Omental fat pad (tissue), 4 donors: ENCODE results near the gene AXIN2. TPM values are rescaled to one million over a fixed set of nuclear protein-coding genes. Genes with fewer than 3 reads are reported as not detected.

Experiments
- ATAC-seq: fragments of 150-250 bp; one replicate; pipeline ENCODE4 v1.9.1; 2016; ENCODE audit warnings: mild to moderate bottlenecking, moderate library complexity; ENCODE audit not compliant: low FRiP score
- DNase-seq: peaks from one replicate; pipeline ENCODE4 v3.0.0-alpha.2; 2019; ENCODE audit warnings: low spot score
- total RNA-seq, 4 donors: library from RNA; depleted of rRNA; stranded (reverse); fragments of >200 nt; gene quantifications; one replicate each; pipeline ENCODE4 v1.1.0, GENCODE V29; 2016
- TF ChIP-seq, protein P1 (sequence below), 3 donors: fragments of 450-650 bp; IDR thresholded peaks; one replicate each; pipeline ENCODE4 v1.5.1; 2016 to 2017; ENCODE audit warnings: antibody characterized with exemption in 3 of 3, mild to moderate bottlenecking in 3 of 3, moderate library complexity in 2 of 3

AXIN2 gene
- total RNA-seq, 4 donors from 2014 or later, result 8.3 to 20.2 (median 11.2) TPM

DNA sequence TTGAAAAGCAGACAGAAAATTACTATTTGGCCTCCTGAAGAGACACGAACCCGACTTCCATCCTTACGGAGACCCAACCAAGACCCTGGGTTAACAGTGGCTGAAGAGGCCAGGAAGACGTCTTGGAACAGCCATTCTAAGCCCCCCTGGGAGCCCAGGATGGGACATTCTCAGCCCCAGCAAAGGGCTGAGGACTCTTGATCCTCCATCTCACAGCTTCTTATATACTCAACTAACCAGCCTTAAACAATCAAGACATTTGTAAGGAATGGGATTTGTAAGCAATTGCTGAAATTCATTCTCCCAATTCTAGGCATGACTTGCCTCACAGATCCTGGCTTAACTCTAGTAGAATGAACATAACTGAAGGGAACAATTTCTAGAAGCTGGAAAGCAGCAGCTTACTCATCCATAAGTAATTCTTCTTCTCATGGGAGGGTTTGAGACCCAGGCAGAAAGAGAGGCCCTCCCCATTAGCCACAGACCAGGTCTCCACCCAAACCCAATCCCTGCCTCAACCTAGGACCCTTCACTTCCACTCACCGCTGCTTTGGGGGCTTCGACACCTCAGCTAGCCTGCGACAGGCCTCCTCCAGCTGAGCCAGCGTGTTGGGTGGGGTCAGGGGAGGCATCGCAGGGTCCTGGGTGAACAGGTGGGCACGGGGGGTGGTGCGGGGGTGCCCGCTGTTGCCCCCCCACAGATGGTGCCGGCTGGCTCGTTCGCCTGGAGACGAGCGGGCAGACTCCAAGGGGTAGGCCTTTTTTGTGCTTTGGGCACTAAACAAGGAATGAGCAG is 25.5 kb downstream of the AXIN2 start:
- ATAC-seq, result no peak
- DNase-seq, result no peak
- TF ChIP-seq, protein P1, sequence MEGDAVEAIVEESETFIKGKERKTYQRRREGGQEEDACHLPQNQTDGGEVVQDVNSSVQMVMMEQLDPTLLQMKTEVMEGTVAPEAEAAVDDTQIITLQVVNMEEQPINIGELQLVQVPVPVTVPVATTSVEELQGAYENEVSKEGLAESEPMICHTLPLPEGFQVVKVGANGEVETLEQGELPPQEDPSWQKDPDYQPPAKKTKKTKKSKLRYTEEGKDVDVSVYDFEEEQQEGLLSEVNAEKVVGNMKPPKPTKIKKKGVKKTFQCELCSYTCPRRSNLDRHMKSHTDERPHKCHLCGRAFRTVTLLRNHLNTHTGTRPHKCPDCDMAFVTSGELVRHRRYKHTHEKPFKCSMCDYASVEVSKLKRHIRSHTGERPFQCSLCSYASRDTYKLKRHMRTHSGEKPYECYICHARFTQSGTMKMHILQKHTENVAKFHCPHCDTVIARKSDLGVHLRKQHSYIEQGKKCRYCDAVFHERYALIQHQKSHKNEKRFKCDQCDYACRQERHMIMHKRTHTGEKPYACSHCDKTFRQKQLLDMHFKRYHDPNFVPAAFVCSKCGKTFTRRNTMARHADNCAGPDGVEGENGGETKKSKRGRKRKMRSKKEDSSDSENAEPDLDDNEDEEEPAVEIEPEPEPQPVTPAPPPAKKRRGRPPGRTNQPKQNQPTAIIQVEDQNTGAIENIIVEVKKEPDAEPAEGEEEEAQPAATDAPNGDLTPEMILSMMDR (IDR thresholded peaks at IDR 0.05), result no peak

DNA sequence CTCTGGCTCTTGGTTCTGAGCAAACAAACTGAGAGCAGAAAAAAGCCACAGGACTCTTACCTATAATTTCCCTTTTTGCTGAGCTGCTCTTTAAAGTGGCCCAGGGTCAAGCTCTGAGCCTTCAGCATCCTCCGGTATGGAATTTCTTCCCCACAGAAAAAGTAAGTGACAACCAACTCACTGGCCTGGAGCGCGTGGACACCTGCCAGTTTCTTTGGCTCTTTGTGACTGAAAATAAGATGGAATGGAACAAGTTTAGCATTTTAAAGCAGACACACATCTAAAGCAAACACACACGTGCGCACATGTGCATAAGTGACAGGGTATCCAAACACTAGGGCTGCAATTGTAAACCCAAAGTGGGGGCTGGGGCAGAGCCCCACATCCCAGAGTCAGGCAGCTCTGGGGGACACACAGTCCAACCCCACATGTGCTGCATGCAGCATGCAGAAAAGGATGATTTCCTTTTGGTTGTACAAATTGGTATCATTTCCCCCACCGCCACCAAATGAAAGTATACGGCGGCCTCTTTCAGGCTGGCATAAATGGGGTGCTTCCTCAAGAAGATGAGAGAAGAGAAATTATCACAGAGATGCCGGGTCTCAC is 27.5 kb downstream of the AXIN2 start:
- TF ChIP-seq, protein P1 (IDR thresholded peaks at IDR 0.05), result no peak
- ATAC-seq (no peak), DNase-seq (no peak)

DNA sequence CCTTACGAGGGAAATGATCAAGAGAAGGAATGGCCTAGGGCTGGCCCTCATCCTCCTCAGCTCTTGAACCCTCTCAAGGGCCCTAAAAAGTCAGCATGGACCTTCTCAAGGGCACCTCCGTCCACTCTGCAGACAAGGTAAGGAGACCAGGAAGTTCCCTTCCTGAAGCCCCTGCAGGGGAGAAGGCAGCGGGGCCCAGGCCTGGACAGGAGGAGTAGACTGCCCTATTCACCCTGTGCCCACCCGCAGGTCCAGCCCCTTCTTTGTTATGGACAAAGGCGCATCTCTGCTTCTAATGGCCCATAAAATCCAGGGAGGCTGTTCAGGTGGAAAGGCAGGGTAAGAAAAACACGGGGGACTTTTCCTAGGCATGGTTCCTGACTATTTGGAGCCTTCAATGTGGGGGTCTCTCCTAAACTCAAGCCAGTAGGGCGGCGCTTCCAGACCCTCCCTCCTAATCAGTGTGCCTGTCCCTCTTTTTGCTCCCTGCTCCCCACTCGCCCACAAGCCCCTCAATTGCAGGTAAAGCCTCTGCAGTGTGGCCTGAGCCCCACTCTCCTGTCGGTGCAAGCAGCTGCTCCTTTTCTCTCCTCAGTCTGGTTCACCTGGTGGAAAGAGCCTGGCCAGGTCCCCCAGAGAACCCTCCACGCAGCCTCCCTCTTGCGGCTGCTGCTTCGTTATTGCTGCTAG is 28.2 kb downstream of the AXIN2 start:
- DNase-seq (no peak), ATAC-seq (no peak)
- TF ChIP-seq, protein P1 (IDR thresholded peaks at IDR 0.05), result no peak

DNA sequence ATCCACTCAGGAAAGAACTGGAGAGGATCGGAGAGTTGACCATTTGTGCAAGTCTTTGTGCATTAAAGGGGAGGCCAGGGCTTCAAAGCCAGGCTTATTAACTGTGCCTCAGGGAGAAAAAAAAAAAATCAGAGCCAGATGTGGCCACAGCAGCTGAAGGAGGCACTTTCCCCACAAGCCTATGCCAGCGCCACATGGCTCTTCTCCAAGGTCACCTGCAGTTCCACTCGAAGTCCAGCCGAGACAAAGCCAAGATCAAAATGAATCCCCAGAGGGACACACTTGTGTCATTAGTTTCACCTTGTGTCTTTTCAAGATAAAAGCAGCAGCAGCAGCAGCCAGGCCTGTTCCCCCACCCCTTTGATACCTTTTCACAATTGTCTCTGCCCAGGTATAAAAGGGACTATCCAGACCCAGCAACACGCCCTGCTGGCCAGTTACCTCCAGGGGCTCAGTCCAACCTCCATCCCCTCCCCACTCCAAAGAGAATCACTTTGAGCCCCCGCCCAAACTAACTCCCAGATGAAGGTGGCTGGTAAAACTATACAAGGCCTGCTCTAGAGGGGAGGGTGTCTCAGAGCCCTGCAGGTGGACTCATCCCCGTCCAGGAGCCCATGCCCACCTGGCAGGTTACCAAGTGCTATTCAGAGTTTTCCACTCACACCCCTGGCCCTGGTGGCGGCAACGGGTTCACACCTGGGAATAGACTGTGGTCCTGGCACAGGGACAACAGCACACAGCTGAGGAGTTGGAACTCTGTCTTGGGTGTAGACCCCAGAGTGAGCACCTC is 29.2 kb downstream of the AXIN2 start:
- DNase-seq (no peak), ATAC-seq (no peak)
- TF ChIP-seq, protein P1 (IDR thresholded peaks at IDR 0.05), result no peak

DNA sequence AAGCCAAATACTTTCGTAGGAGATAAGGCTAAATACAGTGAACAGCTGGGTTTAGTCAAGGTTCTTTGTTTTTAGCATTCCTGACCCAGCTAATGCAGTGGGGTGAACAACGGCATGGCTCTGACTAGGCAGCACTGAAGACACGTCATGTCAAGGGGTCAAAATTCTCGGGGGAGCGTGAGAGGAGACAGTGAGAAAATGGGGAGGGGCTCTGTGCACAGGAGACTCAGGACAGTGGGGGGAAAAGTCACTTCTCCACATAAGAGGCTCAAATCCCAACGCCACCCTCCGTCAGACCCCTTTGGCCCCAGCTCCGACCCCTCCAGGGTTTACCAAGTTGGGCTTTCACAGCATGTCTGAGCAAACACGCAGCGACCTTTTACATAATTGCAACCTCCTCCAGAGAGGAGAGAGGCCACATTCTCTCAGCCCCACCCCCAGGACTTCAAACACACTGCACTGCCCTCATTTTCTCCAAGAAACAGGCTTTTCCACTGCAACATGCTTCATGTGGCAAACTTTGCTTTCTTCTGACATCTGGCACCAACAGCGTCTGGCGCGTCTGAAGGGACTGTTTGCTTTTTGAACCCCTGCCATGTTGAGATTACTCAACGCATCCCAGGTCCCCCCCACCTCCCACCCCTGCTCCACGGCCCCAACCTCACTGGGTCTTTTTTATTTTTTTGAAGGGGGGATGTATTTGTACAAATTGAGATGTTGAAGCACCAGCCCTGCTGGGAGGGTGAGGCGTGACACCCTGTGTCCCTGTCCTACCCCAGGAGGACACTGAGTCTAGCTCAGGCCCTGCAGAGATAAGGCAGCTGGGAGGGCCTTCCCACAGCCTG is 30.0 kb downstream of the AXIN2 start:
- DNase-seq, result peak; percentile 40
- TF ChIP-seq, protein P1 (IDR thresholded peaks at IDR 0.05), result no peak
- ATAC-seq, result peak; percentile 80
